ENCODE data around the gene COL13A1. TPM values are rescaled to one million over a fixed set of nuclear protein-coding genes. Genes with fewer than 3 reads are reported as not detected.

The COL13A1 gene
- total RNA-seq, 1 experiment from 2014 or later: 3.6 TPM

DNA sequence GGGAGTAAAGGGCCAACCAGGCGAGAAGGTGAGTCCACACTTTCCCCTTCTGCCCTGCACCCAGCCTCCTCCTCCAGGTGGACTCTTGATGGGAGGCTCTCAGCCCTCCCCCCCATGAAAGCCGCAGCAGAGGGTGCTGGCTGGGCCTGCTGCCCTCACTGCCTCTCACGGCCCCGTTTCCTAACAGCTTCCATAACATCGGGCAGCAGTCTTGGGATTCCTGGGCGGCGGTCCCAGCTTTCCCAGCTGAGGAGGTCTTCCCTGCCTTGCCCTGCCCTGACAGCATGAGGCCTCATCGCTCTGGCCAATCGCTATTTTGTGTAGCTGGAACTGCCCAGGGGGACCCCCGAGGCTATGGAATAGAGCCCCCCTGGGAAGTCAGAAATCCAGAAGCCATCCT lies 76.3 kb downstream of the COL13A1 start:
- WGBS (ENCODE audit: extremely low coverage, insufficient read length, low lambda C conversion rate): no CpG with 5 or more reads among the region's 10 CpGs
- Mint-ChIP-seq H3K27me3 (ENCODE audit: low read depth) (peaks cover 11% of the 10 kb centered on the region), H3K27ac (no peak overlapping the region), H3K4me3 (peak overlapping the region in 1 of 2 experiments; percentile 42; a peak in 2 of 5 replicates), H3K36me3 (ENCODE audit: insufficient read depth in 1 of 3, low read depth in 3 of 3) (no peaks in the 10 kb centered on the region; a peak in 1 of 7 replicates), H3K9me3 (no peaks in the 10 kb centered on the region), H3K4me1 (peaks cover 60 to 67% of the 10 kb centered on the region in 2 experiments)
- no peak overlapping the region for H3K18ac ChIP-seq (ENCODE audit: insufficient read length, low read depth, low read length)
- no peak overlapping the region for H2AK5ac ChIP-seq (ENCODE audit: insufficient read length, low read length)
- H2AFZ ChIP-seq (ENCODE audit: low read length): no peak overlapping the region
- no peaks in the 10 kb centered on the region for H3K79me1 ChIP-seq (ENCODE audit: insufficient read depth, low read depth, low read length, poor library complexity, severe bottlenecking)
- H4K5ac ChIP-seq (ENCODE audit: insufficient read length, low read depth, low read length): no peak overlapping the region
- no peak overlapping the region for H3K27ac ChIP-seq (ENCODE audit: insufficient read length, low read depth, low read length)
- no peak for DNase-seq
- H4K20me1 ChIP-seq (ENCODE audit: control insufficient read depth, insufficient read depth, insufficient read length): no peaks in the 10 kb centered on the region
- H3K23me2 ChIP-seq (ENCODE audit: insufficient read length, low read depth, low read length, poor library complexity, severe bottlenecking): no peaks in the 10 kb centered on the region
- peaks cover 8% of the 10 kb centered on the region for H3K4me1 ChIP-seq (ENCODE audit: insufficient read depth, low read length)
- no peak overlapping the region for H4K91ac ChIP-seq (ENCODE audit: insufficient read length, low read depth, low read length)
- H3K9ac ChIP-seq (ENCODE audit: extremely low read depth, insufficient read length, low read length): no peak overlapping the region
- H3K79me2 ChIP-seq (ENCODE audit: insufficient read depth, low read length): no peaks in the 10 kb centered on the region
- no peak overlapping the region for H4K8ac ChIP-seq (replicated peaks; ENCODE audit: insufficient read length, low read depth, low read length)
- no peak overlapping the region; the same call in 1 of the 2 replicates for H3K14ac ChIP-seq (ENCODE audit: insufficient read depth, low read length)
- H2BK15ac ChIP-seq (ENCODE audit: low read depth, low read length): no peak overlapping the region
- no peak overlapping the region for H2BK20ac ChIP-seq (ENCODE audit: low read depth, low read length, poor library complexity, severe bottlenecking)
- no peak overlapping the region for H2BK120ac ChIP-seq (ENCODE audit: low read depth, low read length, poor library complexity, severe bottlenecking)
- no peak overlapping the region for H3K4me2 ChIP-seq (ENCODE audit: insufficient read depth, insufficient read length, low read length)
- no peak for TF ChIP-seq CTCF (conservative IDR thresholded peaks at IDR 0.05)
- no peak overlapping the region for H2BK5ac ChIP-seq (ENCODE audit: insufficient read length, low read length)
- no peak overlapping the region for H3T11ph ChIP-seq (ENCODE audit: low read length)
- no peak overlapping the region for H2BK12ac ChIP-seq (ENCODE audit: insufficient read length, low read depth, low read length)
- no peak overlapping the region for H3K23ac ChIP-seq (ENCODE audit: insufficient read length, low read depth, low read length)
- H3K9me3 ChIP-seq (ENCODE audit: control insufficient read depth, low read depth, low read length): no peaks in the 10 kb centered on the region
- no peaks in the 10 kb centered on the region; the same call in 1 of the 2 replicates for H3K27me3 ChIP-seq (ENCODE audit: insufficient read depth, low read length)
- no peak overlapping the region for H3K4ac ChIP-seq (ENCODE audit: low read depth, low read length)
- no peak overlapping the region for H3K56ac ChIP-seq (ENCODE audit: insufficient read length, low read depth, low read length)

Data from H9 (cell line).